Stomach smooth muscle (tissue), 2 donors: ENCODE measurements around the gene CEP104.

Source experiments
- H3K27ac ChIP-seq: one replicate; pipeline ENCODE4 v1.7.0; 2013; ENCODE audit warnings: mild to moderate bottlenecking, low read length, inconsistent platforms
- H3K27me3 ChIP-seq, 2 donors: one replicate each; pipeline ENCODE4 v1.7.0; 2013; ENCODE audit warnings: low read length in 2 of 2; ENCODE audit not compliant: insufficient read depth in 2 of 2, control insufficient read depth in 1 of 2
- H3K36me3 ChIP-seq, 2 donors: one replicate each; pipeline ENCODE4 v1.7.0; 2013; ENCODE audit warnings: low read length in 2 of 2; ENCODE audit not compliant: control insufficient read depth in 2 of 2, insufficient read depth in 2 of 2
- H3K4me1 ChIP-seq: one replicate; pipeline ENCODE4 v1.7.0; 2013; ENCODE audit warnings: low read length; ENCODE audit not compliant: control insufficient read depth, insufficient read depth
- H3K4me3 ChIP-seq, 2 donors: one replicate each; pipeline ENCODE4 v1.7.0; 2013; ENCODE audit warnings: low read length in 2 of 2
- H3K9ac ChIP-seq, 2 donors: one replicate each; pipeline ENCODE4 v1.7.0; 2013; ENCODE audit warnings: low read length in 2 of 2, mild to moderate bottlenecking in 1 of 2
- H3K9me3 ChIP-seq, 2 donors: one replicate each; pipeline ENCODE4 v1.7.0; 2013; ENCODE audit warnings: low read length in 2 of 2; ENCODE audit not compliant: control insufficient read depth in 2 of 2
- donor health status: healthy.
- donor health status: Pancreatic carcinoma.

Gene CEP104

DNA sequence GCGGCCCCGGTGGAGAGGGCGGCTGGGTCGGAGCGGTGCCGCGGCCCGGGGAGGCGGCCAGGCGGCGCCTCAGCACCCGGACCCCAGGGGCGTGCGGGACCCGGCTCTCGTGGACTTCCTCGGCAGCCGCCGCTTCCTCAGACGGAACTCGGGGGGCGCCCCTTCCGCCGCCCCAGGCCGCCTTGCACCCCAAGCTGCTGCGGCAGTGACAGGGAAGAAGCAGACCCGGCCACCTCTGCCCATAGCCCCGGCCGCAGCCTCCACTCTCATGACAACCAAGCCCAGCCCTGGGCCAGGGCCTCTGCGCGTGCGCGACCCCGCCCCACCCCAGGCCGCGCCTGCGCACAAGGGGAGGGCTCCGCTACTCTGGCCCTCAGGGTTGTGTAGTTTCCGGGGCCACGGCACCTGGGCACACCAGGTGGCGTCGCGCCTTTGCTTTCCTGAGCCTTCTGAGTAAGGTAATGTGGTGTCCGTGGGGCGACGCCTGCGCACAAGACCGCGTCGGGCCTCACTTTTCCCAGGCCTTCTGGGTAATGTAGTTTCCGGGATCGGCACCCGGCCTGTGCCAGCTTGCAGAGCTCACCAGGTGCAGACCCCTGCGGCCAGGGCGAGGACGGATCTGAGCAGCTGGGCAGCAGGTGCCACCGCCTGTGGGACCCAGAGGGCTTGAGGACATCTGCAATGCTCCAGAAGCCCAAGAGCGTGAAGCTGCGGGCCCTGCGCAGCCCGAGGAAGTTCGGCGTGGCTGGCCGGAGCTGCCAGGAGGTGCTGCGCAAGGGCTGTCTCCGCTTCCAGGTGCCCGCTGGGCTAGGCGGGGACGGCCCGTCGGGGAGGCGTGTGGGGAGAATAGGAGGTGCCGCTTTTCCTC is at the start of gene CEP104, which contains the start of gene DFFB:
Gene CEP104 (minus strand): TSS at position 289 of the 868 bp plus-strand sequence. CDS start 4,804 bp downstream, outside the sequence.
Gene DFFB (plus strand): TSS at position 554 of the 868 bp plus-strand sequence. CDS start 128 bp downstream, at position 682.
- peak within 1 kb of the TSS; percentile 85 to 89 for H3K9ac ChIP-seq
- peaks cover under 1 to 4% of the 10 kb centered on the region in 2 donors for H3K36me3 ChIP-seq
- peak within 1 kb of the TSS; percentile 93 to 95 for H3K4me3 ChIP-seq
- H3K27me3 ChIP-seq, result no peaks in the 10 kb centered on the region
- H3K4me1 ChIP-seq, result peaks cover 22% of the 10 kb centered on the region
- H3K9me3 ChIP-seq, result no peaks in the 10 kb centered on the region
- H3K27ac ChIP-seq, result peak within 1 kb of the TSS; percentile 49

DNA sequence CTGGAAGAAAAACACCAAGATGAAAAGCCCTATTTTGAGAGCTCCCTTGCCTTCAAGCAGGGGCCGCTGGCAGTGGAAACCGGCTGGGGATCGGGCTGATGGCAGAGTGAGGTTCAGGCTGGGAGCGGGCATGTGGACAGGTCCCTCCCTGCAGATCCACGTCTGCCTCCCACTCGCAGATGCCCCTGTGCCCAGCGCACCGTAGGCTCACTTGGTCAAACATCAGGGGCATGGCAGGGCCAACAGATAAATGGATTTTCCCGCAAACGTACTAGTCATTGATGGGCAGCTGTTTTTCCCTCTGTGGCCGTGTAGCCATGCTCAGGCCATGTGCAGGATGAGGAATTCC is 49.6 kb upstream of the CEP104 start:
- H3K9ac ChIP-seq, result no peak overlapping the region

DNA sequence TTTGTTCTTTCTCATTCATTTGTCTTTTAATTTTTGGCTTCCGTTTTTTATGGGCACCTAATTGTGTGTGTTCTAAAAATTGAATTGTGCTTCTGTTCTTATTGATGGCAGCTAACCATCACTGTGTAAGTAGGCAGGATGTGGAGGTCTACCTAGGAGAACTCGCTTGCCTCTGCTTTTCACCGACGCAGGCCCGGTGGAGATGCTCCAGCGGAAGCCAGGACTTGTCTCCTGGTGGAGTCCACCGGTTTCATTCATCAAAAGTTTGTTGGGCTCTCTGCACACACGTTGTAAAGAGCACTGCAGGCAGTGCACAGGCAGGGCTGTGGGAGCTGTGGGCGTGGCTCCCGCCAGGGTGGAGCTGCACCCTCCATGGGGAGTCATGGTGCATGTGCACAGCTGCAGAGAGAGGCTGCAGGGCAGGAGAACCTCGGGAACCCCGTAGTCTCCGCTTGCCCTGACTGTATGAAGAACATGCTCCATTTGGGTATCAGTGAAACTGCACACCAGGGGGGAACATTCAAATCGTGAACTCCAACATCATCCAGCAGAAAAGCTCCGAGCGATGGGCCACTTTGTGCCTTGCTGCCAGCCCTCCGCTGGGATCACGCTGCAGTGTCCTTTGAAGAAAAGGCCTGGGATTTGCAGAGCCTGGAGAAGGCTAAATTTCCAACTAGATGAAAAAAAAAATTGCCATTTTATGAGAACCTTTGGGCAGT is 49.1 kb upstream of the CEP104 start:
- peaks cover 0 to 14% of the 10 kb centered on the region in 2 donors for H3K27me3 ChIP-seq
- H3K4me3 ChIP-seq, result no peak overlapping the region
- no peak overlapping the region for H3K9ac ChIP-seq
- no peak overlapping the region for H3K27ac ChIP-seq
- no peaks in the 10 kb centered on the region for H3K36me3 ChIP-seq
- no peaks in the 10 kb centered on the region for H3K9me3 ChIP-seq
- peaks cover 2% of the 10 kb centered on the region for H3K4me1 ChIP-seq

More for the DNA sequence above, 49.6 kb upstream of the CEP104 start:
- peaks cover 2% of the 10 kb centered on the region for H3K4me1 ChIP-seq
- peaks cover 1 to 16% of the 10 kb centered on the region in 2 donors for H3K27me3 ChIP-seq
- H3K27ac ChIP-seq, result no peak overlapping the region
- no peaks in the 10 kb centered on the region for H3K36me3 ChIP-seq
- no peaks in the 10 kb centered on the region for H3K9me3 ChIP-seq
- H3K4me3 ChIP-seq, result no peak overlapping the region

DNA sequence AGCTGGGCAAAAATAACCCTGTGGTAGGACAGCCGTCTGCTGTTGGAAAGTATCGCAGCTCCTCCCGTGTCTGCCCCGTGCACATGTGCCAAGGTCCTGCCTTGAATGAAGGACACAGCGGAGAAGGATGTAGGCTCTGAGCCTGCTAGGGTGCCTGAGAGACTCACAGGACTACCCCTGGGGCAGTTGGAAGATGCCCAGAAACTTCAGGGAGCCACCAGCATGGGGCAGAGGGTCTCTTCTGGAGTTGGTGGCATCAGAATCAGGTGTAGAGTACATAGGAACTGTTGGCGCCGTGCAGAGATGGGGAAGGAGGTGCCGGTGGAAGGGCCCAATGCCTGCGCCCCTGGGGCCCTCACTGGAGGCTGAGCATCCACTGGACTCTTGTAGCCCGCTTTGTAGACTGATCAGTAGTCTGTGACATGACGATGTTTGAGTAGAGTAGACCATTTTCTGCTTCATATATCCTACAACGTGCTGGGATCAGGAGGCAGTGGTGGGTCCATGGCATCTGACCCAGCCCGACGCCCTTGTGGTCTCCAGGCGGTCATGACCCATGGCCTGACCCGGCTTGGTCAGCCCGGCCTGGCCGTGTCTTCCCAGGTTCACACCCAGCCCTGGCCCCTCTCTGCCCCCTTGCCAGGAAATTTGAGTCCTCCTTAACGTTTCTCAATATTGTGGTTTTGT is 48.4 kb upstream of the CEP104 start:
- Histone ChIP-seq H3K9ac (no peak overlapping the region), H3K9me3 (no peaks in the 10 kb centered on the region), H3K27ac (no peak overlapping the region), H3K27me3 (peaks cover 0 to 9% of the 10 kb centered on the region in 2 donors), H3K4me3 (no peak overlapping the region), H3K4me1 (peaks cover 2% of the 10 kb centered on the region), H3K36me3 (no peaks in the 10 kb centered on the region)

DNA sequence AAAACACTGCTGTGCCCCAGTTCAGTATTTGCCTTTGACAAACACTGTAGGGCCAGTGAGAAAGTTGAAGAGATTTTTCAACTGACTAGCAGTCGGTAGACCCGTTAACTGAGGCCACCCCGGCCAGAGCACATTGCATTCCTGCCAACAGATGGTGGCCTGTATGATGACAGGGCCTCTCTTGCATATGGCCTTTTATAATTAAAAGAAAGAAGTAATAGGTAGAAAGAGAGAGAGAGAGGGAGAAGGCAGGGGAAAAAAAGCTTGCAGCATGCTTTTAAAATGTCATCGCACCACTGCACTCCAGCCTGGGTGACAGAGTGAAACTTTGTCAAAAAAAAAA is 47.8 kb upstream of the CEP104 start:
- Histone ChIP-seq H3K4me3 (no peak overlapping the region), H3K27me3 (peaks cover 0 to 4% of the 10 kb centered on the region in 2 donors), H3K9ac (no peak overlapping the region), H3K9me3 (no peaks in the 10 kb centered on the region), H3K27ac (no peak overlapping the region), H3K36me3 (no peaks in the 10 kb centered on the region), H3K4me1 (peaks cover 3% of the 10 kb centered on the region)

DNA sequence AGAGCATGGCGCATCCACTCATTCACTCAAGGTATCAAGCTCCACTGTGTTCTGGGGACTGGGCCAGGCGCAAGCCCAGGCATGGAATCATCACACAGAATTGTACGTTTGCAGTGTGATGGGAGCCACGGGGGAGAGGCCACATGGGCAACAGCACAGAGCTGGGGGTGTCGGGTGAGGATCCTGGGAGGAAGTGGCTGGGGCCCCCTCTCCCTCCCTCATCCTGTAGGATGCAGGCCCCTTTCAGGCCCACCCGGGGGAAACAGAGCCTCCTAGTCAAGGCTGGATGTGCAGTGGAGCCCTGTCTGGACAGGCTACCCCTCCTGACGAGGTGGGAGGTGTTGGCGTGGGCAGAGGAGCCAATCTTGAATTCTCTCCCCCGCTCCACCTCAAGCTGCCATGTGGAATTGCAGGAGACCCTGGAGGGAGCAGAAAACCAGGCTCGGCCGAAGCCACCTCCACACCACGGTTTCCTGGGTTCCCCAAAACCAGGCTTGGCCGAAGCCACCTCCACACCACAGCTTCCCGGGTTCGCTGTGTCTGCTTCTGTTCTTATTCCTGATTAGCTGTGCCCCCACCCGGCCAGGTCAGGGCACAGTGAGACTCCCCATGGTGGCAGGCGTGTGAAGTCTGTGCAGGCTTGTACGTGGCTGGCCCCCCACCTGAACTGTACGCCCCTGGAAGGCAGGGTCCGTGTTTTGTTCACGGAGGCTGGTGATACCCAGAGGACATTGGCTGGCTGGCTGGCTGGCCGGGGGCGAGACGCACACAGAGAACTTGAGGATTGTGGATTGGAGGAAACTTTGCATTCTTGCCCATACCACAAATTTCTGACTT is 47.2 kb upstream of the CEP104 start:
- Histone ChIP-seq H3K27me3 (peaks cover 0 to 4% of the 10 kb centered on the region in 2 donors), H3K36me3 (no peaks in the 10 kb centered on the region), H3K9me3 (no peaks in the 10 kb centered on the region), H3K4me1 (peaks cover 9% of the 10 kb centered on the region), H3K4me3 (no peak overlapping the region), H3K27ac (no peak overlapping the region), H3K9ac (no peak overlapping the region)

DNA sequence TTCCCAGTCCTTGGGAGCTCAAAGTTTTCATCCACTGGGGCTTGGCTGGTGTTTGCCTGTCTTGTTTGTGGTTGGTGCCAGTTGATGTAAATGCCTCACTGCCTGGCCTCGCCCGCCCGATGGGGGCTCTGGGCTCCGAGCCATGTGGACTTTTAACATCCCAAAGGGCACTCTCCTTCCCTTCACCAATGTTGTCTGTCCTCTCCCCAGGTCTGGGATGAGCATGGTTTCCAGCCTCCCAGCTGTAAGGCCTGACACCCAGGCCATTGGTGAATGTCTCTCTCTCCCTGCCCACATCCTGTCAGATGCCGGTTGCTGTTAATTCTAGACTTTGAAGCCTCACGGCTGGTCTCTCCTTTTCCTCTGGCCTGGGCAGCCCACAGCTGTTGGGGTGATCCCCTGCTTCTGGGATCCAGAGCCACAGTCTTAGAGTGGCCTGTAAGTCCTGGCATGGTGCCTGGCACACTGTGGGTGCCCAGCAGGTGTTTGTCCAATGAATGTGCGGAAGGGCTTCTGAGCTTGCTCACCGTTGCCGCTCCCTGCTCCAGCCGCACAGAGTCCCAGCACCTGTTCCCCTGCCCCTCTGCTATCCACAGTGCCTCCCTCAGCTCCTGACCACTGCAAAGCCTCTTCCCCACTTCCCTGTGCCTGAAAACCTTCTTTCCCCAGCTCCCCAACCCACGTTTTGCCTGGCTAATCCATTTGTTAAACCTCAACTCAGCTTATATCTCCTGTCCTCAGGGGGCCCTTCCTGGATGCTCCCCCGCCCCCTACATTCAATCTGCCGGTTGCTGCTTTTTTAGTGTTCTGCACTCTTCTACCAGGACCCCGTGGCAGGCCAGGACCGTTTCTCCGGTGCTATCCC is 46.4 kb upstream of the CEP104 start:
- Histone ChIP-seq H3K9ac (no peak overlapping the region), H3K36me3 (no peaks in the 10 kb centered on the region), H3K27ac (no peak overlapping the region), H3K27me3 (peaks cover 0 to 4% of the 10 kb centered on the region in 2 donors), H3K4me3 (no peak overlapping the region), H3K4me1 (peaks cover 11% of the 10 kb centered on the region), H3K9me3 (no peaks in the 10 kb centered on the region)

DNA sequence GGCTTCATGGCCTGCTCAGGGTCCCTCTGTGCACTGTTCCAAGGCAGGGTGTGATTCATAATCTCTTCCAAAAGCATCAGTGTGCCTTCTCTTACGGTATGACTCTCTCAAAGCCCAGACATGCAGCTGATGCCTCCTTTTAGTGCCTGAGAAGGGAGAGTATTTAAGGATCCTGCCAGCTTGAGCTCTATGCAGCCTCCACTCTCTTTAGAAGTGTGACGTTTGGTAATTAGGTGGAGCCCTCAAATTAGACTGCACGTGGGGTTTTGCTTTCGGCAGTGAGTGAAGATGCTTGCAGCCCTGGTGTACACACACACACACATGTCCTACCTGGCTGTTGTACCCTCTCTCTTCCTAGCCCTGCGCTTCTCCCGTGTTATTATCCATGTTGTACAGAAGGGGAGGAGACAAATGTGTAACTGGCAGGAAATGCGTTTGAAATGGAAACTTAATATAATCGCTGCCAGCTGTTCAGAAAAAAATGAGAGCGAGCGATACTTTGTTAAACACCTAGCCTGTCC is 45.6 kb upstream of the CEP104 start:
- H3K9ac ChIP-seq, result no peak overlapping the region
- peaks cover 0 to 2% of the 10 kb centered on the region in 2 donors for H3K27me3 ChIP-seq
- H3K4me1 ChIP-seq, result peaks cover 11% of the 10 kb centered on the region
- no peak overlapping the region for H3K4me3 ChIP-seq
- peaks cover 0 to 7% of the 10 kb centered on the region in 2 donors for H3K9me3 ChIP-seq
- no peaks in the 10 kb centered on the region for H3K36me3 ChIP-seq
- no peak overlapping the region for H3K27ac ChIP-seq

DNA sequence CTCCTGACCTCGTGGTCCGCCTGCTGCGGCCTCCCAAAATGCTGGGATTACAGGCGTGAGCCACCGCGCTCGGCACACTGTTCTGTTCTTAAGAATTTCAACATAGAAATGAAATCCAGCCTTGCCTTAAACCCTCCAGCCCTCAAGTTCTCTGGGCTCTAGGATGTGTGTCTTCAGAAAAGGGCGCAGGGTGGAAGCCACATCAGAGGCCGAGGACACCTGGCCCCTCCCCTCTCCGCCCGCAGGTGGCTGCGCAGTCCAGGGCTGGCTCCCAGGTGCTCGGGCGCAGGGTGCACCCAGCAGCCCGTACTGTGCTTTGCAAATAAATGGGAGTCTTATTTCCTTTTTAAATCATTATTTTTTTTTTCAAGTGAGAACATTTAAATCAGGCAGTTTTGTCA is 45.1 kb upstream of the CEP104 start:
- Histone ChIP-seq H3K9ac (no peak overlapping the region), H3K9me3 (peaks cover 0 to 7% of the 10 kb centered on the region in 2 donors), H3K36me3 (no peaks in the 10 kb centered on the region), H3K4me1 (peaks cover 11% of the 10 kb centered on the region), H3K27me3 (no peaks in the 10 kb centered on the region), H3K4me3 (no peak overlapping the region), H3K27ac (no peak overlapping the region)
